RWPE2 (cell line): Measurements from ENCODE around the gene MSN.

ENCODE experiments used
- ATAC-seq: fragments of 200-7000 bp; cut with Tn5 transposase; 3 replicates; pipeline ENCODE4 v1.9.1; 2021; ENCODE audit warnings: low read depth
- DNase-seq: peaks from one replicate; pipeline ENCODE4 v3.0.0-alpha.2; 2020; ENCODE audit warnings: low spot score
- H3K27ac ChIP-seq: fragments of 450-650 bp; 2 replicates; pipeline ENCODE4 v1.5.1; 2017; ENCODE audit warnings: mild to moderate bottlenecking; ENCODE audit not compliant: poor library complexity, severe bottlenecking
- H3K27me3 ChIP-seq: fragments of 250-450 bp; sonication (Bioruptor Pico); 2 replicates; pipeline ENCODE4 v1.5.1; 2021; ENCODE audit warnings: mild to moderate bottlenecking, moderate library complexity; ENCODE audit not compliant: insufficient read depth, poor library complexity, severe bottlenecking
- H3K36me3 ChIP-seq: fragments of 250-450 bp; sonication (Bioruptor Pico); 2 replicates; pipeline ENCODE4 v1.5.1; 2020; ENCODE audit warnings: low read depth, mild to moderate bottlenecking, moderate library complexity
- H3K4me1 ChIP-seq: fragments of 250-450 bp; sonication (Bioruptor Pico); 2 replicates; pipeline ENCODE4 v1.5.1; 2021; ENCODE audit warnings: mild to moderate bottlenecking, moderate library complexity; ENCODE audit not compliant: insufficient read depth, poor library complexity, severe bottlenecking
- H3K4me3 ChIP-seq: fragments of 250-450 bp; sonication (Bioruptor Pico); 2 replicates; pipeline ENCODE4 v1.5.1; 2021; ENCODE audit warnings: mild to moderate bottlenecking, moderate library complexity; ENCODE audit not compliant: severe bottlenecking
- H3K9me3 ChIP-seq: fragments of 250-450 bp; sonication (Bioruptor Pico); 2 replicates; pipeline ENCODE4 v1.5.1; 2021; ENCODE audit warnings: mild to moderate bottlenecking, moderate library complexity; ENCODE audit not compliant: severe bottlenecking
- TF ChIP-seq, protein P1 (sequence below): fragments of 450-650 bp; IDR thresholded peaks from one replicate; pipeline ENCODE4 v1.5.1; 2017; ENCODE audit warnings: mild to moderate bottlenecking, moderate library complexity; ENCODE audit not compliant: poor library complexity, severe bottlenecking

Gene MSN

DNA sequence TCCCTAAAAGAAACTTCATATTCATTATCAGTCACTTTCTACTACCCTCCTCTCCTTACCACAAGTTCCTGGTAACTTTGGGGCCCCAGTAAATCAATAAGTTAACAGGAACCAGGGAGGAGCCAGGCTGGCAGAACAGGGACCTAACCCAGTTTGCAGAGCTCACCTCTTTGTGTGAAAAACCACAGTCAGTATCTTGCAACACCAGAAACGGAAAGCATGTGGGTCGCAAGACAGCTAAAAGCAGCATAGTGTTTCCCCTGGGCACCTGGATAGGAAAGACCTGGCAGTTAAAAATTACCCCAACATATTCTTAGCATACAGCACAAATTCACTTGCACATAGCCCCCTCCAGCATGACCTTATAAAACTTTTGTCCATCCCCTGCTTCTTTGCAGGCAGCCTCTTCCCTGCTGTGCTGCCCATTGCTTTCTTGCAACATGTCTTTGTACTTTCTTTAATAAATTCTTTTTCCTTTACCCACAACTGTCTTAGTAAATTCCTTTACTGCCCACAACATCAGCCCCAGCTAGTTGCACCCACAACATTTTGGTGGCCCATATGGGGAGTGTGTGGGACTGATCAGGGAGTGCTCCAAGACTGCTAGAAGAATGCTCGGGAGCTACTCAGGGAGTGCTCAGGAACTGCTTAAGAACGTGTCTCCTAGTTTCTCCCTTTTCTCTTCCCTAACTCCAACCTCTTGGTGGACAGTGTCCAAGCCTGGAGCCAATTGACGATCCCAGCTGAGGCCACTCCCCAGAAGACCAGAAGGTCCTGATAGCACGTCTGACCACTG, 83.4 kb downstream of the MSN start:
- H3K27ac ChIP-seq = no peak overlapping the region
- H3K4me1 ChIP-seq = peaks cover 8% of the 10 kb centered on the region
- no peak overlapping the region for H3K4me3 ChIP-seq
- ATAC-seq (no peak), DNase-seq (no peak)
- TF ChIP-seq, protein P1, sequence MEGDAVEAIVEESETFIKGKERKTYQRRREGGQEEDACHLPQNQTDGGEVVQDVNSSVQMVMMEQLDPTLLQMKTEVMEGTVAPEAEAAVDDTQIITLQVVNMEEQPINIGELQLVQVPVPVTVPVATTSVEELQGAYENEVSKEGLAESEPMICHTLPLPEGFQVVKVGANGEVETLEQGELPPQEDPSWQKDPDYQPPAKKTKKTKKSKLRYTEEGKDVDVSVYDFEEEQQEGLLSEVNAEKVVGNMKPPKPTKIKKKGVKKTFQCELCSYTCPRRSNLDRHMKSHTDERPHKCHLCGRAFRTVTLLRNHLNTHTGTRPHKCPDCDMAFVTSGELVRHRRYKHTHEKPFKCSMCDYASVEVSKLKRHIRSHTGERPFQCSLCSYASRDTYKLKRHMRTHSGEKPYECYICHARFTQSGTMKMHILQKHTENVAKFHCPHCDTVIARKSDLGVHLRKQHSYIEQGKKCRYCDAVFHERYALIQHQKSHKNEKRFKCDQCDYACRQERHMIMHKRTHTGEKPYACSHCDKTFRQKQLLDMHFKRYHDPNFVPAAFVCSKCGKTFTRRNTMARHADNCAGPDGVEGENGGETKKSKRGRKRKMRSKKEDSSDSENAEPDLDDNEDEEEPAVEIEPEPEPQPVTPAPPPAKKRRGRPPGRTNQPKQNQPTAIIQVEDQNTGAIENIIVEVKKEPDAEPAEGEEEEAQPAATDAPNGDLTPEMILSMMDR = no peak
- no peaks in the 10 kb centered on the region for H3K36me3 ChIP-seq
- H3K9me3 ChIP-seq = no peaks in the 10 kb centered on the region
- H3K27me3 ChIP-seq = no peaks in the 10 kb centered on the region

DNA sequence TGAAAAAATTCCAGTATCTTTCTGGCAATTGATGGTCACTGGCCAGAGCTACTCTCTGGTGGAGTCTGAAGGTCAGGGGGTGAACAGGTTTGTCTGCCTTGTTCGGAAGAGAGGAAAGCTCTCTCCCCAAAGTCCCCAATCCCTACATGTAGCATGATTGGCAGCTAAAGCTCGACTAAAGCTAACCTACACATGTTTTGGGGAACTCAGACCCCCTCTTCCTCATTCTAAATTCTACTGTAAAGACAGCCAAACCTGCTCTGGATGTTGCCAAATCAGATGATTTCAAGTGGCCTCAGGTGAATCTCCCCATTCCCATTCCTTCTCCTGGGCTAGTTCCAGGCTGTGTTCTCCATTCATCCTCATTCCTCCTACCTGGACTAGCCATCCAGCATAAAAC, 84.1 kb downstream of the MSN start:
- Histone ChIP-seq H3K4me1 (peaks cover 9% of the 10 kb centered on the region), H3K27me3 (no peaks in the 10 kb centered on the region), H3K36me3 (no peaks in the 10 kb centered on the region), H3K27ac (no peak overlapping the region), H3K4me3 (no peak overlapping the region), H3K9me3 (no peaks in the 10 kb centered on the region)
- DNase-seq (no peak), ATAC-seq (no peak)
- TF ChIP-seq, protein P1 = no peak

DNA sequence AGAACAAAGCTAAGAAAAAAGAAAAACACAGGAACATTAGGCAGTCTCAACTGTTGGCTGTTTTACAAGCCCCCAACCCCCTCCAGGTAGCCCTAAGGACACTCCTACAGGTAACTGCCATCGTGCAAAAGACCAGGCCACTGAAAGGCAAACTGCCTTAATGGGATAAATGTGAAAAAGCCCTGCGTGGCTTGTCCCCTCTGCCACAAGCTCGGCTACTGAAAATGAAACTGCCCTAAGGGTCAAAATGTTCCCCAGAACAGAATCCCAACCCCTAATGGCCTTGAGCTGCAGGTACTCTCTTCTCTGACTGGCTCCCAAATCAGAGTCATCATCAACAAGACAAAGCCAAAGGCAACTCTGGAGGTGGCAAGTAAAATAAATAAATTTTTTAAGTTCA, 84.8 kb downstream of the MSN start:
- Histone ChIP-seq H3K4me3 (no peak overlapping the region), H3K27me3 (no peaks in the 10 kb centered on the region), H3K4me1 (peaks cover 15% of the 10 kb centered on the region), H3K36me3 (no peaks in the 10 kb centered on the region), H3K27ac (no peak overlapping the region), H3K9me3 (no peaks in the 10 kb centered on the region)
- ATAC-seq (no peak), DNase-seq (no peak)
- TF ChIP-seq, protein P1 = no peak

DNA sequence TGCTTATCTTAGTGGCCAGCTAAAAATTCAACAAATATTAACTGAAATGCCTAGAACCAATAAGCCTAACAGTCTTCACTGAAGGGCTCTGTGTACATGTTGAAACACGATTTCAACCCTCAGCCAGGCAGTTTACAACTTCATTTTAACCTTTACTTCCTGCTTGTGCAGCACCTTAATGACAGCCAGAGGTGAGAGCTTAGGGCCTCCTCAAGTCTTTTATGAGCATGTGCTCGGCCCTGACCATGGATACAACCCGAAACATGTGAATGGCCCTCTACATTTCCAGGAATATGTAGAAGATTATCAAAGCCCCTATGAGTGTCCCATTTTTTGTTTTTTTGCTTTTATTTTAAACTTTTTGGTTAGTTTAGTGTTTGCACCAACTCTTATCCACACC, 88.3 kb downstream of the MSN start:
- Histone ChIP-seq H3K4me3 (no peak overlapping the region), H3K36me3 (no peaks in the 10 kb centered on the region), H3K4me1 (peaks cover 24% of the 10 kb centered on the region), H3K27me3 (no peaks in the 10 kb centered on the region), H3K9me3 (no peaks in the 10 kb centered on the region), H3K27ac (peak overlapping the region; percentile 29)
- TF ChIP-seq, protein P1 = no peak
- no peak for DNase-seq
- peak; percentile 69 for ATAC-seq

DNA sequence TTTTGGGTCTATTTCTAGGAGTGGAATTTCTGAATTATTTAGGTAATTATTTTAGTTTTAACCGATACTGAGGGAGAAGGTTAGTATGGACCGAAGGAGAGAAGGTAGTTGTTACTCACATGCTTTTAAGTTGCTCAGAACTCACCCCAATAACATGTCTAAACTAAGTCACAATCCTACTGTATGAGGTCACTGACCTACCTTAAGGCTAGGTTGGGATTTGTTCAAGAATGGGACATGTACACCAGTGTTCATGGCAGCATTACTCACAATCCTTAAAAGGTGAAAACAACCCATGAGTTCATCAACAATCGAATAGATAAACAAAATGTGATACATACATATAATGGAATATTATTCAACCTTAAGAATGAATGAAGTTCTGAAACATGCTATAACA, 90.5 kb downstream of the MSN start:
- H3K27me3 ChIP-seq = no peaks in the 10 kb centered on the region
- H3K9me3 ChIP-seq = no peaks in the 10 kb centered on the region
- H3K36me3 ChIP-seq = no peaks in the 10 kb centered on the region
- H3K4me3 ChIP-seq = no peak overlapping the region
- TF ChIP-seq, protein P1 = no peak
- H3K27ac ChIP-seq = peak overlapping the region; percentile 49
- peak; percentile 83 for ATAC-seq
- no peak for DNase-seq
- peaks cover 24% of the 10 kb centered on the region for H3K4me1 ChIP-seq
